Lung (tissue), 12 donors: ENCODE measurements around the gene UGT1A4. TPM values are rescaled to one million over a fixed set of nuclear protein-coding genes. Genes with fewer than 3 reads are reported as not detected.

Experiments
- ATAC-seq: fragments of 200-7000 bp; cut with Tn5 transposase; one replicate; pipeline ENCODE4 v1.9.1; 2020; ENCODE audit warnings: moderate number of reproducible peaks; ENCODE audit not compliant: insufficient read depth, low FRiP score
- DNase-seq, 3 donors: peaks; one replicate each; pipeline ENCODE4 v3.0.0-alpha.2; 2013 to 2017
- H3K27ac ChIP-seq, 2 donors: one replicate each; pipeline ENCODE4 v1.5.1; 2013; ENCODE audit warnings: mild to moderate bottlenecking in 2 of 2, moderate library complexity in 2 of 2, control low read depth in 1 of 2, inconsistent platforms in 1 of 2, low read depth in 1 of 2, low read length in 1 of 2
- H3K27me3 ChIP-seq, 3 donors: one replicate each; pipeline ENCODE4 v1.5.1; 2013; ENCODE audit warnings: low read length in 2 of 3; ENCODE audit not compliant: control insufficient read depth in 3 of 3, insufficient read depth in 3 of 3
- H3K36me3 ChIP-seq, 4 donors: one replicate each; pipeline ENCODE4 v1.5.1; 2013; ENCODE audit warnings: low read length in 4 of 4, mild to moderate bottlenecking in 1 of 4, moderate library complexity in 1 of 4; ENCODE audit not compliant: control insufficient read depth in 4 of 4, insufficient read depth in 4 of 4
- H3K4me1 ChIP-seq, 5 donors: one replicate each; pipeline ENCODE4 v1.5.1; 2013; ENCODE audit warnings: low read length in 5 of 5, mild to moderate bottlenecking in 2 of 5, moderate library complexity in 1 of 5; ENCODE audit not compliant: control insufficient read depth in 5 of 5, insufficient read depth in 5 of 5
- H3K4me3 ChIP-seq: one replicate; pipeline ENCODE4 v1.5.1; 2013; ENCODE audit warnings: mild to moderate bottlenecking, control low read depth, moderate library complexity
- H3K9ac ChIP-seq, 2 donors: one replicate each; pipeline ENCODE4 v1.5.1; 2013; ENCODE audit warnings: low read length in 2 of 2, control low read depth in 1 of 2; ENCODE audit not compliant: insufficient read depth in 1 of 2
- H3K9me3 ChIP-seq, 4 donors: one replicate each; pipeline ENCODE4 v1.5.1; 2013; ENCODE audit warnings: low read length in 3 of 4, mild to moderate bottlenecking in 1 of 4, moderate library complexity in 1 of 4; ENCODE audit not compliant: control insufficient read depth in 4 of 4, insufficient read depth in 3 of 4
- CTCF ChIP-seq: IDR thresholded peaks from 2 replicates; pipeline ENCODE4 v1.5.1; 2012; ENCODE audit warnings: mild to moderate bottlenecking; ENCODE audit errors: control extremely low read depth, extremely low read depth
- WGBS, 2 donors: extraction: QIAGEN DNeasy Blood & Tissue Kit; methylation state at CpG; one replicate each; pipeline ENCODE4 v1.1.7; 2013; 5-methylcytosine and 5-hydroxymethylcytosine counted together
- polyA plus RNA-seq, 2 donors: library from polyadenylated mRNA; stranded (reverse); fragments of 200-250 nt; gene quantifications; one replicate each; pipeline ENCODE4 v1.2.1, GENCODE V29; 2013
- total RNA-seq, 2 donors: library from RNA; depleted of rRNA in 1 of 2; stranded (reverse); fragments of >200 nt in 1 of 2; gene quantifications; one replicate each; pipeline ENCODE4 v1.2.1, GENCODE V29; 2014 to 2021
- donor health status: control.
- donor health status: control.
- donor health status: Bipolar disorder and iron deficiency.
- donor health status: healthy.
- donor health status: DM: yes; HTN: yes; CAD: no.

UGT1A4 gene
- total and polyA plus RNA-seq, 4 donors, result 0.02 to 0.55 (median 0.21) TPM; not detected in 1

- no peaks in the 10 kb centered on the region for H3K36me3 ChIP-seq
- H3K27ac ChIP-seq, result no peak overlapping the region
- TF ChIP-seq CTCF, result no peak
- ATAC-seq (no peak), DNase-seq (no peak)
- H3K27me3 ChIP-seq, result no peaks in the 10 kb centered on the region
- H3K4me1 ChIP-seq, result no peaks in the 10 kb centered on the region
- peaks cover 0 to 2% (median 0%) of the 10 kb centered on the region in 4 donors for H3K9me3 ChIP-seq
- H3K4me3 ChIP-seq, result no peak overlapping the region
- H3K9ac ChIP-seq, result no peak overlapping the region
These were observed 44.6 kb upstream of the UGT1A4 start for GRCh38 chr2:233673896-233674295.

GRCh38 chr2:233674314-233674713, 44.2 kb upstream of the UGT1A4 start:
- no peak for ATAC-seq
- 70 to 73% methylated on average over 1 of the region's 1 CpG for WGBS, 2 donors
- no peak for TF ChIP-seq CTCF
- H3K4me3 ChIP-seq, result no peak overlapping the region
- H3K36me3 ChIP-seq, result no peaks in the 10 kb centered on the region
- H3K9ac ChIP-seq, result no peak overlapping the region
- H3K27ac ChIP-seq, result no peak overlapping the region
- no peak for DNase-seq
- H3K4me1 ChIP-seq, result no peaks in the 10 kb centered on the region
- no peaks in the 10 kb centered on the region for H3K27me3 ChIP-seq
- H3K9me3 ChIP-seq, result peaks cover 0 to 2% (median 0%) of the 10 kb centered on the region in 4 donors

- no peaks in the 10 kb centered on the region for H3K36me3 ChIP-seq
- H3K27me3 ChIP-seq, result no peaks in the 10 kb centered on the region
- 49 to 73% methylated on average over 4 of the region's 4 CpGs for WGBS, 2 donors
- H3K4me3 ChIP-seq, result no peak overlapping the region
- H3K9ac ChIP-seq, result no peak overlapping the region
- peaks cover 0 to 2% (median 0%) of the 10 kb centered on the region in 4 donors for H3K9me3 ChIP-seq
- no peak for TF ChIP-seq CTCF
- DNase-seq (no peak), ATAC-seq (no peak)
- H3K4me1 ChIP-seq, result no peaks in the 10 kb centered on the region
- no peak overlapping the region for H3K27ac ChIP-seq
These were observed 43.5 kb upstream of the UGT1A4 start for GRCh38 chr2:233674995-233675394.

- DNase-seq (no peak), ATAC-seq (no peak)
- H3K4me3 ChIP-seq, result no peak overlapping the region
- no peaks in the 10 kb centered on the region for H3K36me3 ChIP-seq
- H3K27ac ChIP-seq, result no peak overlapping the region
- no peak overlapping the region for H3K9ac ChIP-seq
- peaks cover 0 to 2% (median 0%) of the 10 kb centered on the region in 4 donors for H3K9me3 ChIP-seq
- TF ChIP-seq CTCF, result no peak
- H3K4me1 ChIP-seq, result no peaks in the 10 kb centered on the region
- H3K27me3 ChIP-seq, result no peaks in the 10 kb centered on the region
- 87 to 93% methylated on average over 2 of the region's 2 CpGs for WGBS, 2 donors
These were observed 42.5 kb upstream of the UGT1A4 start for GRCh38 chr2:233676046-233676445.
